SK-N-SH (cell line): ENCODE data around the gene PLCB1.

Experiments used
- CTCF ChIP-seq: fragments of 200-600 bp; sonication (generic); IDR thresholded peaks from 2 replicates; pipeline ENCODE4 v1.6.1; 2017; ENCODE audit warnings: antibody characterized with exemption, mild to moderate bottlenecking, moderate library complexity
- EP300 ChIP-seq, 2 experiments: IDR thresholded peaks; 2 replicates each; pipeline versions ENCODE4 v1.4.0 to v1.6.1; 2012; ENCODE audit warnings: borderline replicate concordance in 1 of 2, low read depth in 1 of 2, low read length in 1 of 2
- FOSL2 ChIP-seq: IDR thresholded peaks from 2 replicates; pipeline ENCODE4 v1.4.0; 2012; ENCODE audit warnings: low read depth, mild to moderate bottlenecking, moderate library complexity, borderline replicate concordance
- GATA2 ChIP-seq: sonication (generic); formaldehyde crosslinking; IDR thresholded peaks from 2 replicates; pipeline ENCODE4 v1.5.0; 2020; ENCODE audit warnings: mild to moderate bottlenecking, missing genetic modification reagents
- MXI1 ChIP-seq: IDR thresholded peaks from 2 replicates; pipeline ENCODE4 v1.6.1; 2012; ENCODE audit warnings: mild to moderate bottlenecking, low read depth, low read length, improper control_type of control experiment
- POLR2AphosphoS5 ChIP-seq: IDR thresholded peaks from 2 replicates; pipeline ENCODE4 v1.6.1; 2012; ENCODE audit warnings: low read depth, low read length
- RAD21 ChIP-seq: IDR thresholded peaks from 2 replicates; pipeline ENCODE4 v1.6.1; 2012; ENCODE audit warnings: mild to moderate bottlenecking, low read length
- REST ChIP-seq: IDR thresholded peaks from 2 replicates; pipeline ENCODE4 v1.6.1; 2012; ENCODE audit warnings: mild to moderate bottlenecking, low read depth, low read length, moderate library complexity
- SMC3 ChIP-seq: IDR thresholded peaks from 2 replicates; pipeline ENCODE4 v1.6.1; 2012; ENCODE audit warnings: low read depth, low read length, improper control_type of control experiment
- YY1 ChIP-seq: IDR thresholded peaks from 2 replicates; pipeline ENCODE4 v1.4.0; 2012; ENCODE audit warnings: low read depth, mild to moderate bottlenecking
- TF ChIP-seq, protein P1 (sequence below): IDR thresholded peaks from 2 replicates; pipeline ENCODE4 v1.4.0; 2012; ENCODE audit warnings: low read depth
- TF ChIP-seq, protein P2 (sequence below): IDR thresholded peaks from 2 replicates; pipeline ENCODE4 v1.4.0; 2012; ENCODE audit warnings: low read depth, borderline replicate concordance

GRCh38 chr20:8228315-8228714, 96.2 kb downstream of the PLCB1 start:
- TF ChIP-seq YY1: no peak
- TF ChIP-seq MXI1: no peak
- TF ChIP-seq, protein P1, sequence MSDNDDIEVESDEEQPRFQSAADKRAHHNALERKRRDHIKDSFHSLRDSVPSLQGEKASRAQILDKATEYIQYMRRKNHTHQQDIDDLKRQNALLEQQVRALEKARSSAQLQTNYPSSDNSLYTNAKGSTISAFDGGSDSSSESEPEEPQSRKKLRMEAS: no peak
- TF ChIP-seq CTCF: no peak
- TF ChIP-seq GATA2 (CRISPR knock-in tag): no peak
- TF ChIP-seq EP300 (IDR thresholded peaks at IDR 0.05; ENCODE audit: borderline replicate concordance in 1 of 2, low read depth in 1 of 2, low read length in 1 of 2): no peak
- no peak for TF ChIP-seq REST
- no peak for TF ChIP-seq RAD21
- TF ChIP-seq, protein P2, sequence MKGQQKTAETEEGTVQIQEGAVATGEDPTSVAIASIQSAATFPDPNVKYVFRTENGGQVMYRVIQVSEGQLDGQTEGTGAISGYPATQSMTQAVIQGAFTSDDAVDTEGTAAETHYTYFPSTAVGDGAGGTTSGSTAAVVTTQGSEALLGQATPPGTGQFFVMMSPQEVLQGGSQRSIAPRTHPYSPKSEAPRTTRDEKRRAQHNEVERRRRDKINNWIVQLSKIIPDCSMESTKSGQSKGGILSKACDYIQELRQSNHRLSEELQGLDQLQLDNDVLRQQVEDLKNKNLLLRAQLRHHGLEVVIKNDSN: no peak
- no peak for TF ChIP-seq POLR2AphosphoS5
- no peak for TF ChIP-seq SMC3
- TF ChIP-seq FOSL2: no peak
